Mucosa of descending colon (tissue), 3 donors: ENCODE data around the gene WIPI1. TPM values are rescaled to one million over a fixed set of nuclear protein-coding genes. Genes with fewer than 3 reads are reported as not detected.

Experiments
- ATAC-seq: fragments of 200-7000 bp; cut with Tn5 transposase; one replicate; pipeline ENCODE4 v1.9.1; 2020; ENCODE audit warnings: mild to moderate bottlenecking, moderate library complexity
- DNase-seq, 3 donors: peaks; one replicate each; pipeline ENCODE4 v3.0.0-alpha.2; 2020
- H3K36me3 ChIP-seq: fragments of 200-600 bp; one replicate; pipeline ENCODE4 v1.8.0; 2021; ENCODE audit warnings: low read depth, mild to moderate bottlenecking
- H3K4me1 ChIP-seq: fragments of 200-600 bp; one replicate; pipeline ENCODE4 v1.8.0; 2021; ENCODE audit warnings: low read depth, mild to moderate bottlenecking
- H3K4me3 ChIP-seq: fragments of 200-600 bp; one replicate; pipeline ENCODE4 v1.8.0; 2021; ENCODE audit warnings: mild to moderate bottlenecking
- H3K9me3 ChIP-seq: fragments of 200-600 bp; one replicate; pipeline ENCODE4 v1.8.0; 2021; ENCODE audit warnings: mild to moderate bottlenecking
- intact Hi-C, 2 donors: fragments of 100-400 bp; cut with DNase I in 1 of 2; cut with micrococcal nuclease in 1 of 2; formaldehyde crosslinking; loops; one replicate each; pipeline versions ENCODE4 v1.11.0 to v1.11.1; 2022; cut with DNase I, micrococcal nuclease
- total RNA-seq, 3 donors: library from RNA; stranded (reverse); fragmentation: NEBNext Ultra II Directional in 2 of 3; extraction: Animal tissue kit (Norgen Biotek cat#: 25700) in 2 of 3; gene quantifications; one replicate each; pipeline versions ENCODE4 v1.2.1 to v1.2.4, GENCODE V29; 2021 to 2023
- TF ChIP-seq, protein P1 (sequence below): fragments of 200-600 bp; IDR thresholded peaks from one replicate; pipeline ENCODE4 v1.8.0; 2022; ENCODE audit warnings: antibody characterized with exemption, mild to moderate bottlenecking
- donor health status: DM: no; HTN: no; CAD: no; lungs with moderate emphysema.
- donor health status: DM: no; HTN: no; CAD: no.
- donor health status: DM: no; HTN: yes; CAD: no.

The WIPI1 gene
- total RNA-seq, 3 donors from 2014 or later, result 56.0 to 99.3 (median 99.0) TPM

DNA sequence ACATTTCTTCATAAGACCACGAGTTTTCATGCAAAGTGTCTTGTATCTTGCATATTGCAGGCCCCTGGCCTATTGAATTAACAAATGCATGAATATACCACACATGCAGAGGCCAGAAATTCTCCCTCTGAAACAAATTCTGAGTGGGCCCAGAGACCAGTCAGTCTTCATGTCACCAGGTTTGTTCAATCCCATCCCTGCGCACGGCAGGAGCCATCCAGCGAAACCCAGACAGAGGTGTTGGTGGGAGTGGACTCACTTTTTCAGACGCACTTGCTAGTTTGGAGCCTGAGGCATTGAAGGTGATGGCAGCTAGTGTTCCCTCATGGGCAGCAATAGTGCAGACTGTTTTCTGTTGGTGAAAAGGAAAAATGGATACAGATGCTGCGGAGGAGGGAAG is 21.9 kb downstream of the WIPI1 start:
- Histone ChIP-seq H3K4me1 (peaks cover 10% of the 10 kb centered on the region), H3K4me3 (no peak overlapping the region), H3K9me3 (no peaks in the 10 kb centered on the region), H3K36me3 (peaks cover 5% of the 10 kb centered on the region)
- ATAC-seq (no peak), DNase-seq (no peak)
- intact Hi-C loops, result no loop called here
- TF ChIP-seq, protein P1, sequence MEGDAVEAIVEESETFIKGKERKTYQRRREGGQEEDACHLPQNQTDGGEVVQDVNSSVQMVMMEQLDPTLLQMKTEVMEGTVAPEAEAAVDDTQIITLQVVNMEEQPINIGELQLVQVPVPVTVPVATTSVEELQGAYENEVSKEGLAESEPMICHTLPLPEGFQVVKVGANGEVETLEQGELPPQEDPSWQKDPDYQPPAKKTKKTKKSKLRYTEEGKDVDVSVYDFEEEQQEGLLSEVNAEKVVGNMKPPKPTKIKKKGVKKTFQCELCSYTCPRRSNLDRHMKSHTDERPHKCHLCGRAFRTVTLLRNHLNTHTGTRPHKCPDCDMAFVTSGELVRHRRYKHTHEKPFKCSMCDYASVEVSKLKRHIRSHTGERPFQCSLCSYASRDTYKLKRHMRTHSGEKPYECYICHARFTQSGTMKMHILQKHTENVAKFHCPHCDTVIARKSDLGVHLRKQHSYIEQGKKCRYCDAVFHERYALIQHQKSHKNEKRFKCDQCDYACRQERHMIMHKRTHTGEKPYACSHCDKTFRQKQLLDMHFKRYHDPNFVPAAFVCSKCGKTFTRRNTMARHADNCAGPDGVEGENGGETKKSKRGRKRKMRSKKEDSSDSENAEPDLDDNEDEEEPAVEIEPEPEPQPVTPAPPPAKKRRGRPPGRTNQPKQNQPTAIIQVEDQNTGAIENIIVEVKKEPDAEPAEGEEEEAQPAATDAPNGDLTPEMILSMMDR, result no peak

DNA sequence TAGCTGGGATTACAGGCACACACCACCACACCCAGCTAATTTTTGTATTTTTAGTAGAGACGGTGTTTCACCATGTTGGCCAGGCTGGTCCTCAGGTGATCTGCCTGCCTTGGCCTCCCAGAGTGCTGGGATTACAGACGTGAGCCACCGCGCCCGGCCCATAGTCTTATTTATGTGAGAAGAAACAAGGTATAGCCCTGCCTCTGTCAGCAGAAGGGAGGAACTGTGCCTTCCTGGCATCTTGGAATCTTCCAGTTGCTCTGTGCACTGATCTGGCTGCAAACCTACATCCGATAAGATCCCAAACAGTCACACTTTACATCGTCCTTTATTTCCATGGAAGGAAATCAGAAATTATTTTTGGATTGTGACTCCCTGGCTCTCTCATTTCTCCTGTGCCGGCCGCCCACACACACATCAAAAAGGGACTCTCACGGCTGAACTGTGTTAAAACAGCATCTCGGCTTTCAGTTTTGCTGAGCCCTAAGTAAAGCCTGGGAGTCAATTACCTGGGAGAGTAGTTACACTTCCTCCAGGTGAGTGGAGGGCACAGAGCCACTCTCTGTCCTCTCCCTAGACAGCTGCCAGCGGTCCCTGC is 23.3 kb downstream of the WIPI1 start:
- ATAC-seq, result no peak
- intact Hi-C loops, result no loop called here

DNA sequence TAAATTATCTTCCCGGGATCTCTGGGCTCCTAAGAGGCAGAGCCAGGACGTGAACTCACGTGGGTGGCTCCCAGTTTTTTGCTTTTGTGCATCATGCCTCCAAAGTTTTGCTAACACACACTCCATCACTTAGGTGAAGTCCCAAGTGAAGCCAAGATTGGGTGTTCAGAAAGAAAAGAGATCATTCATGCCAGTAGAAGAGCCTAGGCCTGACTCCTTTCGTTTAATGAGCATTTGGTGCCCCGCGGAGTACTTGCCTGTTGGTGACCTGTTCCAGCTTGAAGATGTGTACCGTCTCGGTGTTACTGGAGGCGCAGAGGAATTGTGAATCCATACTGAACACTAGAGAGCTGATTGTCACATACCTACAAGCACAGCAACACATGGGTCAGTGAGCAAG is 24.1 kb downstream of the WIPI1 start:
- intact Hi-C loops, result no loop called here
- H3K9me3 ChIP-seq, result no peaks in the 10 kb centered on the region
- H3K4me3 ChIP-seq, result no peak overlapping the region
- H3K4me1 ChIP-seq, result peaks cover 10% of the 10 kb centered on the region
- ATAC-seq (no peak), DNase-seq (no peak)
- H3K36me3 ChIP-seq, result peaks cover 10% of the 10 kb centered on the region
- TF ChIP-seq, protein P1, result no peak

More for the DNA sequence above, 23.3 kb downstream of the WIPI1 start:
- Histone ChIP-seq H3K4me3 (no peak overlapping the region), H3K4me1 (peaks cover 10% of the 10 kb centered on the region), H3K9me3 (no peaks in the 10 kb centered on the region), H3K36me3 (peaks cover 10% of the 10 kb centered on the region)
- DNase-seq, result no peak
- TF ChIP-seq, protein P1, result no peak

DNA sequence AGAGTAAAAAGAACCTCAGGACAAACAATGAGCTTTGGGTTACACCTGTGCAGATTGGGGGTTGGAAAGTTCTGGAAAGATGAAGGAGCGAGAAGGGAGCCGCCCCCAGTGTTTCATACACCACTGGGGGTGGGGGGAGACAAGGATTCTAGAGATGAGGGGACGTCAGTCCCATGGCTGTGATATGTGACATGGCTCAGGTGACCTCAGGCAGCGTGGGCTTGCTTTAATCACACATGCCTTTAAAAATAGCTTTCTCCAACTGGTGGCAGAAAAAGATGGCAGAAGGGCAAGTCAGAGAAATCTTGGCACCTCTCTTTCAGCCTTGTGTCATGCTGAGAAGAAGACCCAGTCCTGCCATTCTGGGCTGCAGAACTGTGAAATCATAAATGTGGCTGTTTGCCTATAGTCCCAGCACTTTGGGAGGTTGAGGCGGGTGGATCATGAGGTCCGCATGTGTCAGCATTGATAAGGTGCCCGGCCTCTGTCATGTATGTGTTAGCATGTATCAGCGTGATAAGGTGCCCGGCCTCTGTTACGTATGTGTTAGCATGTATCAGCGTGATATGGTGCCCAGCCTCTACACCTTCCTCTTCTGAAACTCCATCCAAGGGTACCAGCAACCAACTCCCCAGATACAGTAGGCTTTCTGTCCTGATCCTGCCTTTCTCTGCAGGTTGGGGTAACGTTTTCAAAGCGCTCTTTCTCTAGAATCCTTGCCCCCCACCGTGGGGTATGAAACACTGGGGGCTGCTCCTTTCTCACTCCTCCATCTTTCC is 25.0 kb downstream of the WIPI1 start:
- Histone ChIP-seq H3K4me1 (peaks cover 3% of the 10 kb centered on the region), H3K36me3 (peaks cover 10% of the 10 kb centered on the region), H3K4me3 (no peak overlapping the region), H3K9me3 (no peaks in the 10 kb centered on the region)
- DNase-seq (no peak), ATAC-seq (no peak)
- intact Hi-C loops, result no loop called here
- TF ChIP-seq, protein P1, result no peak

DNA sequence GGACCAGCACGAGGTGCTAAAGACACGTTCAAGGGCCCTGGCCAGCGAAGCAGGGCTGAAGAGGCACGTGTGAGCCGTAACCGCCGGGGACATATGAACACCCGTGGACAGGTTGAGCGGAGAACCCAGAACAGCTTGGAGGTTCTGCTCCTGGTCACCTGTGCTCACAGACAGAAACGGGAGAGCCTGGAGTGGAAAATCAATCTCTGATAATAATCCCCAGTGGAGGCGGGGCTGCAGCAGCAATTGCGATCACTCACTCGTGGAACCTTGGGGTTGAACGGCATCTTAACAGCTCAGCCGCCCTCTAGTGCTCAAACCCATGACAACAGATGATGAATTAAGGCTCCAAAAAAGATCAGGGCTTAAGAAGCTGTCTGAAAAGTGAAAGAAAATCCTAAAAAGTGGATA is 25.6 kb downstream of the WIPI1 start:
- intact Hi-C loops, result no loop called here

More for the DNA sequence above, 25.6 kb downstream of the WIPI1 start:
- ATAC-seq, result no peak
- TF ChIP-seq, protein P1, result no peak
- peaks cover 10% of the 10 kb centered on the region for H3K36me3 ChIP-seq
- H3K4me3 ChIP-seq, result no peak overlapping the region
- no peaks in the 10 kb centered on the region for H3K4me1 ChIP-seq
- no peak for DNase-seq
- no peaks in the 10 kb centered on the region for H3K9me3 ChIP-seq
